Right lobe of liver (tissue), 4 donors: ENCODE measurements around the gene CELF4.

ENCODE experiments used
- POLR2A ChIP-seq: fragments of 450-650 bp; IDR thresholded peaks from one replicate; pipeline ENCODE4 v1.6.1; 2017; ENCODE audit warnings: antibody characterized with exemption, mild to moderate bottlenecking
- TF ChIP-seq, protein P1 (sequence below), 4 donors: fragments of 200-600 bp in 3 of 4; fragments of 450-650 bp in 1 of 4; IDR thresholded peaks; one replicate each; pipeline versions ENCODE4 v1.5.1 to v1.8.0; 2016 to 2022; ENCODE audit warnings: antibody characterized with exemption in 4 of 4, mild to moderate bottlenecking in 2 of 4
- donor health status: DM: no; HTN: no; CAD: no.
- donor health status: DM: no; HTN: no; CAD: no.
- donor health status: DM: no; HTN: yes; CAD: no.

DNA sequence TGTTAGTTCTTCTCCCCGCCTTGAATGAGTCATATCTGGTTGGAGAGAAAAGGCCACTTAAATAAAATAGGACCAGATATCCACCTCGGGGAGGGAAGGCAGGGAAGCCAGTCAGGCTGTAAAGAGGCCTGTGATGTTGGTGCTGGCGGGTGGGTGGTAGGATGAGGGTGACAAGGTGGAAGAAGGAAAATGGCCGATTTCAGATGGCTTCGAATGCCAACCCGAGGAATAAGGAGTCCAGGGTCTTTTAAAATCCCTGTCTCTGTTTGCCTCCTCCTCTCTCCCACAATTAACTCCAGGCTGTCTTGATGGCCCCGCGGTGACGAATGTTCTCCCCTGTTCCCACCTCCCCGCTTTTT, 41.5 kb downstream of the CELF4 start:
- TF ChIP-seq, protein P1, sequence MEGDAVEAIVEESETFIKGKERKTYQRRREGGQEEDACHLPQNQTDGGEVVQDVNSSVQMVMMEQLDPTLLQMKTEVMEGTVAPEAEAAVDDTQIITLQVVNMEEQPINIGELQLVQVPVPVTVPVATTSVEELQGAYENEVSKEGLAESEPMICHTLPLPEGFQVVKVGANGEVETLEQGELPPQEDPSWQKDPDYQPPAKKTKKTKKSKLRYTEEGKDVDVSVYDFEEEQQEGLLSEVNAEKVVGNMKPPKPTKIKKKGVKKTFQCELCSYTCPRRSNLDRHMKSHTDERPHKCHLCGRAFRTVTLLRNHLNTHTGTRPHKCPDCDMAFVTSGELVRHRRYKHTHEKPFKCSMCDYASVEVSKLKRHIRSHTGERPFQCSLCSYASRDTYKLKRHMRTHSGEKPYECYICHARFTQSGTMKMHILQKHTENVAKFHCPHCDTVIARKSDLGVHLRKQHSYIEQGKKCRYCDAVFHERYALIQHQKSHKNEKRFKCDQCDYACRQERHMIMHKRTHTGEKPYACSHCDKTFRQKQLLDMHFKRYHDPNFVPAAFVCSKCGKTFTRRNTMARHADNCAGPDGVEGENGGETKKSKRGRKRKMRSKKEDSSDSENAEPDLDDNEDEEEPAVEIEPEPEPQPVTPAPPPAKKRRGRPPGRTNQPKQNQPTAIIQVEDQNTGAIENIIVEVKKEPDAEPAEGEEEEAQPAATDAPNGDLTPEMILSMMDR (IDR thresholded peaks at IDR 0.05): no peak
- TF ChIP-seq POLR2A: no peak
